HEK293 (cell line): ENCODE results near the gene SLC37A4.

Source experiments
- BCL11A ChIP-seq: fragments of 450-650 bp; formaldehyde crosslinking; IDR thresholded peaks from 2 replicates; pipeline ENCODE4 v1.5.1; 2016; ENCODE audit warnings: low read depth, missing biosample characterization, missing genetic modification characterization
- HOXC10 ChIP-seq: sonication (generic); formaldehyde crosslinking; IDR thresholded peaks from 2 replicates; pipeline ENCODE4 v1.8.1; 2023; ENCODE audit warnings: mild to moderate bottlenecking, missing genetic modification reagents
- KLF16 ChIP-seq: fragments of 450-650 bp; formaldehyde crosslinking; IDR thresholded peaks from 2 replicates; pipeline ENCODE4 v1.5.1; 2017; ENCODE audit warnings: missing biosample characterization, missing genetic modification characterization
- SCRT1 ChIP-seq: fragments of 450-650 bp; formaldehyde crosslinking; IDR thresholded peaks from 2 replicates; pipeline ENCODE4 v1.5.1; 2016; ENCODE audit warnings: missing biosample characterization, missing genetic modification characterization, borderline replicate concordance
- SCRT2 ChIP-seq: fragments of 450-650 bp; formaldehyde crosslinking; IDR thresholded peaks from 2 replicates; pipeline ENCODE4 v1.5.1; 2016; ENCODE audit warnings: missing biosample characterization, missing genetic modification characterization
- SP2 ChIP-seq: fragments of 450-650 bp; formaldehyde crosslinking; IDR thresholded peaks from 2 replicates; pipeline ENCODE4 v1.5.1; 2016; ENCODE audit warnings: missing biosample characterization, missing genetic modification characterization
- TRIM28 ChIP-seq: IDR thresholded peaks from 2 replicates; pipeline ENCODE4 v1.6.1; 2011; ENCODE audit warnings: low read length, control low read depth, borderline replicate concordance
- ZBTB17 ChIP-seq: fragments of 450-650 bp; formaldehyde crosslinking; IDR thresholded peaks from 2 replicates; pipeline ENCODE4 v1.5.1; 2016; ENCODE audit warnings: missing biosample characterization, missing genetic modification characterization
- ZBTB21 ChIP-seq: fragments of 450-650 bp; formaldehyde crosslinking; IDR thresholded peaks from 2 replicates; pipeline ENCODE4 v1.5.1; 2017; ENCODE audit warnings: missing biosample characterization, missing genetic modification characterization
- ZBTB6 ChIP-seq: fragments of 450-650 bp; formaldehyde crosslinking; IDR thresholded peaks from 2 replicates; pipeline ENCODE4 v1.5.1; 2017; ENCODE audit warnings: missing biosample characterization, missing genetic modification characterization
- ZFP41 ChIP-seq: fragments of 450-650 bp; formaldehyde crosslinking; IDR thresholded peaks from 2 replicates; pipeline ENCODE4 v1.5.1; 2016; ENCODE audit warnings: missing biosample characterization, missing genetic modification characterization, borderline replicate concordance
- ZNF175 ChIP-seq: fragments of 450-650 bp; formaldehyde crosslinking; IDR thresholded peaks from 2 replicates; pipeline ENCODE4 v1.5.1; 2016; ENCODE audit warnings: missing biosample characterization, missing genetic modification characterization
- ZNF221 ChIP-seq: fragments of 450-650 bp; formaldehyde crosslinking; IDR thresholded peaks from 2 replicates; pipeline ENCODE4 v1.5.1; 2017; ENCODE audit warnings: missing biosample characterization, missing genetic modification characterization, borderline replicate concordance
- ZNF24 ChIP-seq: fragments of 450-650 bp; formaldehyde crosslinking; IDR thresholded peaks from 2 replicates; pipeline ENCODE4 v1.5.1; 2016; ENCODE audit warnings: missing biosample characterization, missing genetic modification characterization
- ZNF280C ChIP-seq: fragments of 450-650 bp; formaldehyde crosslinking; IDR thresholded peaks from 2 replicates; pipeline ENCODE4 v1.5.1; 2016; ENCODE audit warnings: missing biosample characterization, missing genetic modification characterization
- ZNF335 ChIP-seq: fragments of 450-650 bp; formaldehyde crosslinking; conservative IDR thresholded peaks from 2 replicates; pipeline ENCODE4 v1.5.1; 2016; ENCODE audit warnings: missing biosample characterization, missing genetic modification characterization
- ZNF354C ChIP-seq: fragments of 450-650 bp; formaldehyde crosslinking; IDR thresholded peaks from 2 replicates; pipeline ENCODE4 v1.5.1; 2016; ENCODE audit warnings: missing biosample characterization, missing genetic modification characterization, low read depth, borderline replicate concordance
- ZNF416 ChIP-seq: fragments of 450-650 bp; formaldehyde crosslinking; IDR thresholded peaks from 2 replicates; pipeline ENCODE4 v1.5.1; 2016; ENCODE audit warnings: missing biosample characterization, missing genetic modification characterization
- ZNF423 ChIP-seq: fragments of 450-650 bp; formaldehyde crosslinking; IDR thresholded peaks from 2 replicates; pipeline ENCODE4 v1.5.1; 2016; ENCODE audit warnings: missing biosample characterization, missing genetic modification characterization
- ZNF514 ChIP-seq: fragments of 450-650 bp; formaldehyde crosslinking; IDR thresholded peaks from 2 replicates; pipeline ENCODE4 v1.5.1; 2016; ENCODE audit warnings: missing biosample characterization, missing genetic modification characterization
- ZNF549 ChIP-seq: fragments of 450-650 bp; IDR thresholded peaks from 2 replicates; pipeline ENCODE4 v1.5.1; 2018; ENCODE audit warnings: missing biosample characterization, missing genetic modification characterization, mild to moderate bottlenecking, inconsistent platforms, moderate library complexity
- ZNF558 ChIP-seq: fragments of 450-650 bp; formaldehyde crosslinking; IDR thresholded peaks from 2 replicates; pipeline ENCODE4 v1.5.1; 2016; ENCODE audit warnings: missing biosample characterization, missing genetic modification characterization
- ZNF610 ChIP-seq: fragments of 450-650 bp; formaldehyde crosslinking; IDR thresholded peaks from 2 replicates; pipeline ENCODE4 v1.5.1; 2016; ENCODE audit warnings: missing biosample characterization, missing genetic modification characterization, borderline replicate concordance
- ZNF624 ChIP-seq: fragments of 450-650 bp; formaldehyde crosslinking; IDR thresholded peaks from 2 replicates; pipeline ENCODE4 v1.5.1; 2017; ENCODE audit warnings: missing biosample characterization, missing genetic modification characterization
- ZNF776 ChIP-seq: fragments of 450-650 bp; formaldehyde crosslinking; IDR thresholded peaks from 2 replicates; pipeline ENCODE4 v1.5.0; 2017; ENCODE audit warnings: missing biosample characterization, missing genetic modification characterization, borderline replicate concordance
- TF ChIP-seq, protein P1 (sequence below): fragments of 450-650 bp; formaldehyde crosslinking; IDR thresholded peaks from 2 replicates; pipeline ENCODE4 v1.5.1; 2016; ENCODE audit warnings: missing biosample characterization, missing genetic modification characterization, borderline replicate concordance

The SLC37A4 gene

GRCh38 chr11:119067371-119068222, 36.9 kb upstream of the SLC37A4 start, which contains the start of gene VPS11 (continued):
- TF ChIP-seq ZNF416 (tag by site-specific recombination) (no peak), ZNF549 (no peak), ZNF558 (no peak), ZBTB21 (no peak), SCRT2 (tag by site-specific recombination) (no peak), ZNF624 (tag by site-specific recombination) (no peak), HOXC10 (CRISPR knock-in tag) (no peak), KLF16 (peak; percentile 75), ZNF514 (tag by site-specific recombination) (no peak), ZNF175 (tag by site-specific recombination) (no peak), ZNF423 (tag by site-specific recombination) (no peak), SP2 (peak; percentile 81), ZNF610 (tag by site-specific recombination) (no peak), ZBTB17 (peak; percentile 83), ZNF24 (tag by site-specific recombination) (peak; percentile 88), ZNF335 (tag by site-specific recombination) (peak; percentile 78), ZNF776 (tag by site-specific recombination) (no peak), ZNF354C (no peak), TRIM28 (0 out of 2 replicates have a peak, but pooled peaks have one; percentile 42), BCL11A (tag by site-specific recombination) (no peak), ZBTB6 (tag by site-specific recombination) (peak; percentile 44; the same call in 1 of the 2 replicates), ZNF280C (no peak), SCRT1 (tag by site-specific recombination) (no peak), ZFP41 (tag by site-specific recombination) (no peak), ZNF221 (no peak)
- TF ChIP-seq, protein P1, sequence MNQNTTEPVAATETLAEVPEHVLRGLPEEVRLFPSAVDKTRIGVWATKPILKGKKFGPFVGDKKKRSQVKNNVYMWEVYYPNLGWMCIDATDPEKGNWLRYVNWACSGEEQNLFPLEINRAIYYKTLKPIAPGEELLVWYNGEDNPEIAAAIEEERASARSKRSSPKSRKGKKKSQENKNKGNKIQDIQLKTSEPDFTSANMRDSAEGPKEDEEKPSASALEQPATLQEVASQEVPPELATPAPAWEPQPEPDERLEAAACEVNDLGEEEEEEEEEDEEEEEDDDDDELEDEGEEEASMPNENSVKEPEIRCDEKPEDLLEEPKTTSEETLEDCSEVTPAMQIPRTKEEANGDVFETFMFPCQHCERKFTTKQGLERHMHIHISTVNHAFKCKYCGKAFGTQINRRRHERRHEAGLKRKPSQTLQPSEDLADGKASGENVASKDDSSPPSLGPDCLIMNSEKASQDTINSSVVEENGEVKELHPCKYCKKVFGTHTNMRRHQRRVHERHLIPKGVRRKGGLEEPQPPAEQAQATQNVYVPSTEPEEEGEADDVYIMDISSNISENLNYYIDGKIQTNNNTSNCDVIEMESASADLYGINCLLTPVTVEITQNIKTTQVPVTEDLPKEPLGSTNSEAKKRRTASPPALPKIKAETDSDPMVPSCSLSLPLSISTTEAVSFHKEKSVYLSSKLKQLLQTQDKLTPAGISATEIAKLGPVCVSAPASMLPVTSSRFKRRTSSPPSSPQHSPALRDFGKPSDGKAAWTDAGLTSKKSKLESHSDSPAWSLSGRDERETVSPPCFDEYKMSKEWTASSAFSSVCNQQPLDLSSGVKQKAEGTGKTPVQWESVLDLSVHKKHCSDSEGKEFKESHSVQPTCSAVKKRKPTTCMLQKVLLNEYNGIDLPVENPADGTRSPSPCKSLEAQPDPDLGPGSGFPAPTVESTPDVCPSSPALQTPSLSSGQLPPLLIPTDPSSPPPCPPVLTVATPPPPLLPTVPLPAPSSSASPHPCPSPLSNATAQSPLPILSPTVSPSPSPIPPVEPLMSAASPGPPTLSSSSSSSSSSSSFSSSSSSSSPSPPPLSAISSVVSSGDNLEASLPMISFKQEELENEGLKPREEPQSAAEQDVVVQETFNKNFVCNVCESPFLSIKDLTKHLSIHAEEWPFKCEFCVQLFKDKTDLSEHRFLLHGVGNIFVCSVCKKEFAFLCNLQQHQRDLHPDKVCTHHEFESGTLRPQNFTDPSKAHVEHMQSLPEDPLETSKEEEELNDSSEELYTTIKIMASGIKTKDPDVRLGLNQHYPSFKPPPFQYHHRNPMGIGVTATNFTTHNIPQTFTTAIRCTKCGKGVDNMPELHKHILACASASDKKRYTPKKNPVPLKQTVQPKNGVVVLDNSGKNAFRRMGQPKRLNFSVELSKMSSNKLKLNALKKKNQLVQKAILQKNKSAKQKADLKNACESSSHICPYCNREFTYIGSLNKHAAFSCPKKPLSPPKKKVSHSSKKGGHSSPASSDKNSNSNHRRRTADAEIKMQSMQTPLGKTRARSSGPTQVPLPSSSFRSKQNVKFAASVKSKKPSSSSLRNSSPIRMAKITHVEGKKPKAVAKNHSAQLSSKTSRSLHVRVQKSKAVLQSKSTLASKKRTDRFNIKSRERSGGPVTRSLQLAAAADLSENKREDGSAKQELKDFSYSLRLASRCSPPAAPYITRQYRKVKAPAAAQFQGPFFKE = no peak
